Endothelial cell (in vitro differentiated cells): Measurements from ENCODE around the gene TRAPPC12. TPM values are rescaled to one million over a fixed set of nuclear protein-coding genes. Genes with fewer than 3 reads are reported as not detected.
"Not testable (repeated sequence)": the region's sequence is repeated elsewhere in the genome, so short reads cannot be mapped to it uniquely, and the experiment has no call there.

Experiments used
- DNase-seq: peaks from one replicate; pipeline ENCODE4 v3.0.0; 2021; ENCODE audit warnings: low spot score
- H3K27ac Mint-ChIP-seq: one replicate; pipeline ENCODE4 v1.8.0; 2021; ENCODE audit warnings: mixed read lengths, inconsistent platforms; ENCODE audit not compliant: unreplicated experiment
- H3K27me3 Mint-ChIP-seq: one replicate; pipeline ENCODE4 v1.8.0; 2021; ENCODE audit warnings: mild to moderate bottlenecking, moderate library complexity, mixed read lengths, inconsistent platforms; ENCODE audit not compliant: unreplicated experiment
- H3K36me3 Mint-ChIP-seq: one replicate; pipeline ENCODE4 v1.8.0; 2021; ENCODE audit warnings: mild to moderate bottlenecking, low read depth, mixed read lengths, inconsistent platforms; ENCODE audit not compliant: unreplicated experiment
- H3K4me1 Mint-ChIP-seq: one replicate; pipeline ENCODE4 v1.8.0; 2021; ENCODE audit warnings: mild to moderate bottlenecking, mixed read lengths, inconsistent platforms; ENCODE audit not compliant: unreplicated experiment
- H3K4me3 Mint-ChIP-seq: one replicate; pipeline ENCODE4 v1.8.0; 2021; ENCODE audit warnings: mild to moderate bottlenecking, mixed read lengths, inconsistent platforms; ENCODE audit not compliant: unreplicated experiment
- H3K9me3 Mint-ChIP-seq: one replicate; pipeline ENCODE4 v1.8.0; 2021; ENCODE audit warnings: mixed read lengths, inconsistent platforms; ENCODE audit not compliant: unreplicated experiment
- CTCF ChIP-seq: fragments of 200-600 bp; sonication (generic); IDR thresholded peaks from one replicate; pipeline ENCODE4 v1.5.0; 2021; ENCODE audit warnings: antibody characterized with exemption; ENCODE audit not compliant: unreplicated experiment
- total RNA-seq: library from RNA; stranded (reverse); fragmentation: NEBNext Ultra II Directional; extraction: Animal tissue kit (Norgen Biotek cat#: 25700); gene quantifications from one replicate; pipeline ENCODE4 v1.2.1, GENCODE V29; 2021; ENCODE audit not compliant: unreplicated experiment

The TRAPPC12 gene
- total RNA-seq, 1 donor from 2014 or later: 105 TPM

GRCh38 chr2:3505771-3506170 lies 126.3 kb downstream of the TRAPPC12 start:
- no peak for TF ChIP-seq CTCF
- H3K4me1 Mint-ChIP-seq: no peaks in the 10 kb centered on the region
- DNase-seq: no peak
- peaks cover 1% of the 10 kb centered on the region for H3K27me3 Mint-ChIP-seq
- H3K27ac Mint-ChIP-seq: no peak overlapping the region
- H3K4me3 Mint-ChIP-seq: no peak overlapping the region
- peaks cover 44% of the 10 kb centered on the region for H3K36me3 Mint-ChIP-seq
- no peaks in the 10 kb centered on the region for H3K9me3 Mint-ChIP-seq

GRCh38 chr2:3512086-3512485 lies 132.6 kb downstream of the TRAPPC12 start:
- Mint-ChIP-seq H3K27ac (no peak overlapping the region), H3K4me3 (peak overlapping the region; percentile 44), H3K9me3 (peaks cover 5% of the 10 kb centered on the region), H3K27me3 (no peaks in the 10 kb centered on the region), H3K36me3 (peaks cover 64% of the 10 kb centered on the region), H3K4me1 (peaks cover 7% of the 10 kb centered on the region)
- TF ChIP-seq CTCF: no peak
- no peak for DNase-seq

GRCh38 chr2:3513026-3513810 lies 133.7 kb downstream of the TRAPPC12 start:
- TF ChIP-seq CTCF: no peak
- H3K9me3 Mint-ChIP-seq: peaks cover 5% of the 10 kb centered on the region
- peaks cover 15% of the 10 kb centered on the region for H3K4me1 Mint-ChIP-seq
- H3K27me3 Mint-ChIP-seq: no peaks in the 10 kb centered on the region
- no peak overlapping the region for H3K27ac Mint-ChIP-seq
- peak overlapping the region; percentile 9 for H3K4me3 Mint-ChIP-seq
- DNase-seq: no peak
- H3K36me3 Mint-ChIP-seq: peaks cover 59% of the 10 kb centered on the region

- peaks cover 57% of the 10 kb centered on the region for H3K36me3 Mint-ChIP-seq
These were observed 135.9 kb downstream of the TRAPPC12 start for GRCh38 chr2:3515438-3515837.

GRCh38 chr2:3516831-3517230 lies 137.3 kb downstream of the TRAPPC12 start:
- no peak overlapping the region for H3K27ac Mint-ChIP-seq
- H3K27me3 Mint-ChIP-seq: peaks cover 3% of the 10 kb centered on the region
- TF ChIP-seq CTCF: no peak
- peaks cover 5% of the 10 kb centered on the region for H3K9me3 Mint-ChIP-seq
- peaks cover 50% of the 10 kb centered on the region for H3K36me3 Mint-ChIP-seq
- peaks cover 30% of the 10 kb centered on the region for H3K4me1 Mint-ChIP-seq
- no peak overlapping the region for H3K4me3 Mint-ChIP-seq
- no peak for DNase-seq

More at GRCh38 chr2:3515438-3515837, 135.9 kb downstream of the TRAPPC12 start:
- not testable (repeated sequence) for H3K27me3 Mint-ChIP-seq, H3K27ac Mint-ChIP-seq, DNase-seq, H3K9me3 Mint-ChIP-seq
- H3K4me3 Mint-ChIP-seq: peak overlapping the region; percentile 29
- peaks cover 23% of the 10 kb centered on the region for H3K4me1 Mint-ChIP-seq
